ENCODE measurements around the gene ATAD2B. TPM values are rescaled to one million over a fixed set of nuclear protein-coding genes. Genes with fewer than 3 reads are reported as not detected.

ATAD2B gene
- polyA plus RNA-seq, 1 experiment = 1.5 TPM

- H3K36me3 ChIP-seq (ENCODE audit: control insufficient read depth, insufficient read depth, low read length) = no peaks in the 10 kb centered on the region
- ChIA-PET CTCF (no interaction called here), POLR2A (no interaction called here)
- no peaks in the 10 kb centered on the region for H3K27me3 ChIP-seq (ENCODE audit: control insufficient read depth, insufficient read depth, low read length)
- no peak overlapping the region for H3K4me3 ChIP-seq (ENCODE audit: low read depth, low read length)
- no peak for TF ChIP-seq CTCF (IDR thresholded peaks at IDR 0.05; ENCODE audit: insufficient read depth, low read depth, low read length)
- DNase-seq (ENCODE audit: low read depth) = no peak
Measured at GRCh38 chr2:23903034-23903433, 23.9 kb downstream of the ATAD2B start.

GRCh38 chr2:23901966-23902846 lies 24.7 kb downstream of the ATAD2B start:
- POLR2A ChIA-PET = interaction anchor here (0.9 kb wide), 1 partner anchor 24 kb away, joined by 6 read pairs; the partner anchor contains the start of gene ATAD2B
- DNase-seq (ENCODE audit: low read depth) = peak; percentile 34
- no peak for TF ChIP-seq CTCF (IDR thresholded peaks at IDR 0.05; ENCODE audit: insufficient read depth, low read depth, low read length)
- Histone ChIP-seq H3K27me3 (ENCODE audit: control insufficient read depth, insufficient read depth, low read length) (no peaks in the 10 kb centered on the region), H3K36me3 (ENCODE audit: control insufficient read depth, insufficient read depth, low read length) (no peaks in the 10 kb centered on the region), H3K4me3 (ENCODE audit: low read depth, low read length) (no peak overlapping the region)
- CTCF ChIA-PET = interaction anchor here (1.1 kb wide), 1 partner anchor 9 kb away, joined by 3 read pairs; no protein-coding TSS in a partner anchor

- ChIA-PET CTCF (interaction anchor here (0.6 to 0.8 kb wide), 2 partner anchors 26 to 178 kb away, joined by 3 to 5 read pairs; partner anchors contain the start of gene ATAD2B), POLR2A (interaction anchor here (0.9 kb wide), 1 partner anchor 26 kb away, joined by 6 read pairs; the partner anchor contains the start of gene ATAD2B)
- H3K4me3 ChIP-seq (ENCODE audit: low read depth, low read length) = no peak overlapping the region
Measured at GRCh38 chr2:23900541-23901322, 26.2 kb downstream of the ATAD2B start.

GRCh38 chr2:23900133-23900532 lies 26.8 kb downstream of the ATAD2B start:
- no peak overlapping the region for H3K4me3 ChIP-seq (ENCODE audit: low read depth, low read length)
- no peak for TF ChIP-seq CTCF (IDR thresholded peaks at IDR 0.05; ENCODE audit: insufficient read depth, low read depth, low read length)
- POLR2A ChIA-PET = no interaction called here

More at GRCh38 chr2:23900541-23901322, 26.2 kb downstream of the ATAD2B start:
- Histone ChIP-seq H3K36me3 (ENCODE audit: control insufficient read depth, insufficient read depth, low read length) (no peaks in the 10 kb centered on the region), H3K27me3 (ENCODE audit: control insufficient read depth, insufficient read depth, low read length) (no peaks in the 10 kb centered on the region)
- peak; percentile 79 for DNase-seq (ENCODE audit: low read depth)
- TF ChIP-seq CTCF (IDR thresholded peaks at IDR 0.05; ENCODE audit: insufficient read depth, low read depth, low read length) = no peak

GRCh38 chr2:23871206-23871605 lies 55.7 kb downstream of the ATAD2B start:
- no peak for DNase-seq (ENCODE audit: low read depth)
- no peaks in the 10 kb centered on the region for H3K27me3 ChIP-seq (ENCODE audit: control insufficient read depth, insufficient read depth, low read length)
- TF ChIP-seq CTCF (IDR thresholded peaks at IDR 0.05; ENCODE audit: insufficient read depth, low read depth, low read length) = no peak
- peaks cover 4% of the 10 kb centered on the region for H3K36me3 ChIP-seq (ENCODE audit: control insufficient read depth, insufficient read depth, low read length)
- no peak overlapping the region for H3K4me3 ChIP-seq (ENCODE audit: low read depth, low read length)
- ChIA-PET CTCF (interaction anchor here (0.5 to 0.9 kb wide), 2 partner anchors 41 to 151 kb away, joined by 3 to 4 read pairs; no protein-coding TSS in a partner anchor), POLR2A (no interaction called here)

More at GRCh38 chr2:23900133-23900532, 26.8 kb downstream of the ATAD2B start:
- Histone ChIP-seq H3K36me3 (ENCODE audit: control insufficient read depth, insufficient read depth, low read length) (no peaks in the 10 kb centered on the region), H3K27me3 (ENCODE audit: control insufficient read depth, insufficient read depth, low read length) (no peaks in the 10 kb centered on the region)
- DNase-seq (ENCODE audit: low read depth) = no peak
- CTCF ChIA-PET = no interaction called here
